HG03575 (cell line): ENCODE data around the gene USP46.

ENCODE experiments used
- ATAC-seq: cut with Tn5 transposase; IDR thresholded peaks from one replicate; pipeline ENCODE4 v1.9.1; 2021; ENCODE audit not compliant: unreplicated experiment, insufficient number of reproducible peaks, low FRiP score; ENCODE audit errors: extremely low read depth

The USP46 gene

DNA sequence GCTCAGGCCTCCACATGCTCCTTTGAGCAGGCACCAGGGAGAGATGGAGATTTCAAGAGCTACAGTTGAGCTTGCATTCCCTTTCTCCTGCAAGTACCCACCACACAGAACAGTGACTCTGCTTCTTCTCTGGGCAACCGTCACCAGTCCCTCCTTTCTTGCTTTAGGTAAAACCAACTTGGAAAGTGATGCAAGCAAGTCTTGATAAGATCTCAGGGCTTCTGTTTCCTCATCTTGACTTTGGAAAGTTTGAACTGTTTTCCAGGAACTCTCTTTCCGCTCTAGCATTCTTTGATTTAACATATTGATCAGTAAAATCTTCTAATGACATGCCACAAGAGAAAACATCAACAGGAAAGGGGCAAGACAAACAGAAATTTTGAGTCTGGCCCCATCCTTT is 73.7 kb downstream of the USP46 start:
- ATAC-seq: no peak

GRCh38 chr4:52579602-52580272 is 79.4 kb downstream of the USP46 start:
- no peak for ATAC-seq

GRCh38 chr4:52578951-52579350 is 80.2 kb downstream of the USP46 start:
- no peak for ATAC-seq

DNA sequence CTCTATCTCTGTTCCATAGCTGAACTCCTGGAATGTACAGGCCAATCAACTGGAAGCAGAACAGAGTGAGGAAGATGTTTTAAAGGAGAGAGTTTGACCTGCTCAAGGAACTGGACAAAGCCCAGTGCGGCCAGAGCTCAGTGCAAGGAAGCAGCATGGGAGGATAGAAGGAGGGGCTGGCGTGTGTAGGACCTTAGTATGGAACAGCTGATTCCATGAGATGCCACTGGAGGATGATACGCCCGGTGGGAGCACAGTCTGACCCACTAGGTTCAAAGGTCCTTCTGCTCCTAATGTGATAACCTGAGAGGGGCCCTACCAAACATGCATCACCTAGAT is 81.5 kb downstream of the USP46 start:
- ATAC-seq: no peak

- no peak for ATAC-seq
Measured at GRCh38 chr4:52576961-52577623, 82.0 kb downstream of the USP46 start.

DNA sequence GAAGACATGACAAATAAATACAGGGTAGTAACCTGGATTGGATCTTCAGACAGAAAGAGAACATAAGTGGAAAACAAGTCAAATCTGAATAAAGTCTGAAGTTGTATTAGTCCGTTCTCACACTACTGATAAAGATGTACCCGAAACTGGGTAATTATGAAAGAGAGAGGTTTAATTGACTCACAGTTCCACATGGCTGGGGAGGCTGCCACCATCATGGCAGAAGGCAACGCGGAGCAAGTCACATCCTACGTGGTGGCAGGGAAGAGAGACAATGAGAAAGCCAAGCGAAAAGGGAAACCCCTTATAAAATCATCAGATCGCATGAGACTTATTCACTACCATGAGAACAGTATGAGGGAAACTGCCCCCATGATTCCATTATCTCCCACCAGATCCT is 82.8 kb downstream of the USP46 start:
- ATAC-seq: no peak

DNA sequence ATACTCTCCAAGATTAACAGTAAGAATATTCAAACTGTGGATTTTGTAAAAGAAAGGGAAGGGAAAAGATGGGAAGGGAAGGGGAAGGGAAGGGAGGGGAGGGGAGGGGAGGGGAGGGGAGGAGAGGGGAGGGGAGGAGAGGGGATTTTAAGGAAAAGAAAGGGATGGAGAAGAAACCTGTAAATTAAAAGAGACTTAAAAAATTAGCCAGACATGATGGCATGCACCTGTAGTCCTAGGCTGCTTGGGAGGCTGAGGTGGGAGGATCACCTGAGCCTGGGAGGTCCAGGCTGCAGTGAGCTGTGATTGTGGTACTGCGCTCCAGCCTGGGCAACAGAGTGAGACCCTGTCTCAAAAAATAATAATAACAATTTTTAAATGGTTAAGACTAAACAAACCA is 83.7 kb downstream of the USP46 start:
- no peak for ATAC-seq

DNA sequence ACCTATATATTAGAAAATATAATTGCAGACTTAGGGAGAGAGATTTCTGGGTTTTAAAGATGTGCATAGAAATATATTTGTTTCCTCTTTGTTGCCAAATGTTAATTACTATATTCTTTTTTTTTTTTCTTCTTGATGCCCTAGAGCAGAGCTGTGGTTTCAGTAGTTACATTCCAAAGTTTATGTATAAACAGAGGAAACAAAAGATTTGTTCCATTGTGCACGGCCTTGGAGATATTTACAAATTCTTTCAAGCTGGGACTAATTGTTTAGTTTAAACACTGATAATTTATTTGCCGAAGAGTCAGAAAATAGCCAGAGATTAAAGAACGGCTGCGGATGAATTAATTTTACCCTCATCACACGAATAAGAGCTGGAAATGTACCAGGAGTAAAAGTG is 85.1 kb downstream of the USP46 start:
- ATAC-seq: no peak

- no peak for ATAC-seq
Measured at GRCh38 chr4:52573551-52573950, 85.5 kb downstream of the USP46 start.

GRCh38 chr4:52572936-52573485 is 86.1 kb downstream of the USP46 start:
- ATAC-seq: no peak

- no peak for ATAC-seq
Measured at GRCh38 chr4:52568351-52568750, 90.8 kb downstream of the USP46 start.

DNA sequence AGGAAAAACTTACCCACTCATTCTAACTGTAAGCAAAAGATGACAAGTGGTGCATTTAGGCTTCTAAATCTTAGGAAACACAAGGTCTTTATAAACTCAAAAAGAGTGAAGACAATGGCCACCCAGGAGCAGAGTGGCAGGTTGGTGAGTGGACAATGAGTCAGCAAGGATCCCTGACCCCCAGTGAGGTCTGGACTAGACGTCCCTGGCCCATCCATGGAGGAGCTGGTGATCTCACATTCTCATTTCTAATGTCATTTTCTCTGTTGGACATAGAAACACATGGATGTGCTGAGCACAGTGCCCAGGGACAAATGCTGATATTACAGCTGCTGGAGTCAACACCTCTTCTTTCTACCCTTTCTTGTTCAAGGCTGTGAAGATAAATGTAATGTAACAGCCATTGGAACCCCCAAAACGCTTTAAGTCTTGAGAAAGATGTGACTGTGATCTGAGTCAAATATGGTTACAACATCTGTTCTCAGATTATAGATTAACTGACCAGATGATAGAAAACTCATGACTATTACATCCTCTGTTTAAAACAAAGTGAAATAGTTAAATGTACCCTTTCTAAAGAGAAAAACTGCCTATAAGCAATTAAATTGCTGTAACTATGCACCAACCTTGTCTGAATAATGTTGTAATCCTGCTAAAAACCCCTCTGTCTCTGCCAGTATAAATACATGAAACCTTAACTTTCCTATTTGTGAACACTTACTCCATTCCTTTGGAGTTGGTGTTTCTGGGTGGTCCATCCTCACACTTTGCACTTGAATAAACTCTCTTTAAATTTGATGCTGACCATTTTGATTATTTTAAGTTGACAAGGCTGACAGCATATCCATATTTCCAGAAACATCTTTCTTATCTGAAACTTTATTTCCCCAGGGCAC is 92.7 kb downstream of the USP46 start:
- ATAC-seq: no peak

- no peak for ATAC-seq
Measured at GRCh38 chr4:52560844-52561280, 98.2 kb downstream of the USP46 start.

DNA sequence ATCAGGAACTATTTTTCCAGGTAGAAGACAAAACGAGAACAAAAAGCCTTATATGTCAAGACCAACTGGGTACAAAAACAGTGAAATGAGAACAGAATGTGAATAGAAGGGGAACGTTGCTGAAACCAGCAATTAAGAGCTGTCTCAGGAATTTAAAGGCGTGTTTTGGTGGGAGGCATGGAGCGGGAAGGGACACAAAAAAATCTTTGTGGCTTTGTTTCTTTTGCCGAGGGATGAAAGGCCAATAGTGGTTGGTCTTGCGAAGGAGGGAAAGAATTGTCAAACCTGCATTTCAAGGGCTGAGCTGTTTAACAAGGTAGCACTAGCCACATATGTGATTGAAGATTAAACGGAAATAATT is 103.8 kb downstream of the USP46 start:
- ATAC-seq: no peak

GRCh38 chr4:52554612-52555355 is 104.3 kb downstream of the USP46 start:
- no peak for ATAC-seq

DNA sequence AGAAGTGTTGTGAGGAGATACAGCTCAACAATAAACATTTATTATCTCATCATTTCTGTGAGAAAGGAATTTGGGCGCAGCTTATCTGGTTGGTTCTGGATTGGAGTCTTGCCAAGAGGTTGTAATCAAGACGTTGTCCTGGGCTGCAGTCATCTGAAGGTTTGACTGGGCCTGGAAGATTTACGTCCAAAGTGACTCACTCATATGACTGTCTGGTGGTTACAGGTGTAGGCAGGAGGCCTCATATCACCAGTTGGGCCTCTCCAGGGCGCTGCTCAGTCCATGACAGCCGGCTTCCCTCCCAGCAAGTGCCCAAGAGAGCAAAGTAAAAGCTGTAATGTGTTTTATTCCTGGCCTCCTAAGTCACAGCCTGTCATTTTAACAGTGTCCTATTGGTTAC is 106.3 kb downstream of the USP46 start:
- no peak for ATAC-seq

- no peak for ATAC-seq
Measured at GRCh38 chr4:52551487-52551886, 107.6 kb downstream of the USP46 start.

- no peak for ATAC-seq
Measured at GRCh38 chr4:52550186-52550585, 108.9 kb downstream of the USP46 start.
